ENCODE results near the gene IL17RB.
A peak's percentile ranks its signal among the peaks of the same experiment; 100 is the strongest.

IL17RB gene, protein sequence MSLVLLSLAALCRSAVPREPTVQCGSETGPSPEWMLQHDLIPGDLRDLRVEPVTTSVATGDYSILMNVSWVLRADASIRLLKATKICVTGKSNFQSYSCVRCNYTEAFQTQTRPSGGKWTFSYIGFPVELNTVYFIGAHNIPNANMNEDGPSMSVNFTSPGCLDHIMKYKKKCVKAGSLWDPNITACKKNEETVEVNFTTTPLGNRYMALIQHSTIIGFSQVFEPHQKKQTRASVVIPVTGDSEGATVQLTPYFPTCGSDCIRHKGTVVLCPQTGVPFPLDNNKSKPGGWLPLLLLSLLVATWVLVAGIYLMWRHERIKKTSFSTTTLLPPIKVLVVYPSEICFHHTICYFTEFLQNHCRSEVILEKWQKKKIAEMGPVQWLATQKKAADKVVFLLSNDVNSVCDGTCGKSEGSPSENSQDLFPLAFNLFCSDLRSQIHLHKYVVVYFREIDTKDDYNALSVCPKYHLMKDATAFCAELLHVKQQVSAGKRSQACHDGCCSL

GRCh38 chr3:53846134-53846850, at the start of gene IL17RB, which contains the start of gene CHDH:
IL17RB (plus strand) TSS chr3:53846568; CDS start chr3:53846589, 21 bp downstream.
CHDH (minus strand) TSS chr3:53846419; CDS start chr3:53824008, 22,411 bp downstream.
- intact Hi-C loops (cut with DNase I) = no loop called here
- peak; percentile 59 to 96 (median 78) for DNase-seq

DNA sequence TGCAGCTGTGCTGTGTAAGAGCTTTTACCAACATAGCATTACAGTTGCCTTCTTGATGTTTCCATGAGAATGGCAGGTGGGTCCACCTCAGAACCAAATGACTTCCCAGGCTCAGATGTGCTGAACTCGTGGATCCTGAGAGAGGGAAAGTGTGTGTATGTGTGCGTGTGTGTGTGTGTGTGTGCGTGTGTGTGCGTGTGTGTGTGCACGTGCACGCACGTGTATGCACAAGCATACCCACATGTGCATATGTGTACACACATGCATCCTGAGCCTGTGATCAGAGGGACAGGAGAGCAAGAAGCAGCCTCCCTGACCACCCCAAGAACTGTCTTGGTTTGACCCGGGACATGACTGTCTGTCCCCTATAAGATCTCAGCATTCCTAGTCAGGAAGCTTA, 48.2 kb upstream of the IL17RB start:
- DNase-seq = peak in 2 of 10 donors; percentile 18 to 31
- intact Hi-C loops (cut with DNase I) = no loop called here

DNA sequence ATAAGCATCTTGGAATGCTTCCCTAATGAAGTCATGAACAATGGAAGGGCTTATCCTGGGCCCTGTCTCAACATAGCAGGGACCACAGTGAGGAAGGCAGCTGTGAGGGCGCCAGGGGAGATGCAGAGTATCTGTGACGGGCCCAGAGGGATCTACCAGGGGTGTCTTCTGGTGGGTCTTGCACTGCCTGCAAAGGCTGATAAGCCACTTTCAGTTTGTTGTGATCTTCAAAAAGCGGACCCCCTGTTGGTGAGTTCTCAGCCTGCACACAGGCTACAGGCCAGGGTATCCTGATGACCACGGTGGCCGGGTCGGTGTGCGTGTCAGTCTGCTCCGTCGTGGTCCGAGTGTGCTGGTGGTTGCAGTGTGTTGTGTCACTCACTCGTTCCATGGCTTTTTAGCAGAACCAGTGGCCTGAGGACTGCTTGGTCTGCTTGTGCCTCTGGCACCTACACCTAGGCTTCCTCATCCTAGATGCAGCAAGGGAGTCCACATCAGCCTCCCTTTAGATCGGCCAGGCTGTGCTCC, 47.0 kb upstream of the IL17RB start:
- intact Hi-C loops (cut with DNase I) = no loop called here
- peak in 2 of 10 donors; percentile 48 to 59 for DNase-seq

DNA sequence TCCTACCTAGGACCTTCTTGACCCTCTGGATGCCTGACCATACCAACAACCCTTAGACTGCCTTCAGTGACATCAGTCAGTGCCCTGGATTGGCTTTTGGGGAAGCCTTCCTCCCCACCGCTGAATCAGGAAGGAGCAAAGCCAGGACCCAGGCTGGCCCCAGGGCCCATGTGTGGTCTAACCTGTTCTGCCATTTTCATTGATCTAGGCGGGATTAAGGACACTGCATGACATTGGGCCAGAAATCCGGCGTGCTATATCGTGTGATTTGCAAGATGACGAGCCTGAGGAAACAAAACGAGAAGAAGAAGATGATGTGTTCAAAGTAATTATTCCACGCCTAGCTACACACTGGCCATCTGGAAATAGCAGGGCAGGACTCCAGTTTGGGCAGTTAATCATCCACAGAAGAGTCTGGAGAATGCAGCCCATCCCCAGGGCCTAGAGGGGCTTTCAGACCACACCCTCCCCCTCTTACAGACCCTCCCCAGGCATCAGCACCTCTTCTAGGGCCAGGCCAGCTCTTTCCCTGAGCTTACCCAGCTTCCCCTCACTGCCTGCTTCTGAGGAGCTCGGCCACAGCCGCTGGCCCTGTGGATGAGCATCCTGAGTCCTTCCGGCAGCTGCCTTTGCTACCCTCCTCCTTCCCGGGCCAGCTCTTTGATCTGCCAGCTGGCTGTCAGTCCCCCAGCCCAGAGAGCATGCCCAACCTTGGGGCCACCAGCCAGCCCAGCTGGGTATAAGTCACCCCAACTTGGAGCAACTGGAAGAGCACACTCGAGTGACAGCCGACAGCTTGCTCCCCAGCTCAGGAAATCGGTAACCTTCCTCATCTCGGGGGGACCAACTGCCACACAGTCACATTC, 46.1 kb upstream of the IL17RB start:
- intact Hi-C loops (cut with DNase I) = no loop called here
- peak in 2 of 10 donors; percentile 66 to 77 for DNase-seq

DNA sequence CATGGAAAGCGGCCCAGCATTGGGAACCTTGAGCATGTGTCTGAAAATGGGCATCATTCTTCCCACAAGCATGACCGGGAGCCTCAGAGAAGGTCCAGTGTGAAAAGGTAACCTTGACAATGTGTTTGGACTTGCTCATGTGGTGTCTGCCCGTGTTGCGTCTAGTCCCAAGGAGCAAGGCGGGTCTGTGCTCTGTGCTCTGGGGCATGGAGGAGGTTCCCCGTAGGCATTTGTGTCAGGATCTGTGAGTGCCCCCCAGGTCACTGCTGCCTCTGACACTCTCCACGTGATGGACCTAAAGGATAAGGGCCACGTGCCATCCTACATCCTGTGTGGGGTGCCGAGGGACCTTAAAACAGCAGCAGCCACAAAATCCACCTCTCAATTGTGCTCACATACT, 45.0 kb upstream of the IL17RB start:
- peak in 2 of 10 donors; percentile 56 to 68 for DNase-seq
- intact Hi-C loops (cut with DNase I) = no loop called here

DNA sequence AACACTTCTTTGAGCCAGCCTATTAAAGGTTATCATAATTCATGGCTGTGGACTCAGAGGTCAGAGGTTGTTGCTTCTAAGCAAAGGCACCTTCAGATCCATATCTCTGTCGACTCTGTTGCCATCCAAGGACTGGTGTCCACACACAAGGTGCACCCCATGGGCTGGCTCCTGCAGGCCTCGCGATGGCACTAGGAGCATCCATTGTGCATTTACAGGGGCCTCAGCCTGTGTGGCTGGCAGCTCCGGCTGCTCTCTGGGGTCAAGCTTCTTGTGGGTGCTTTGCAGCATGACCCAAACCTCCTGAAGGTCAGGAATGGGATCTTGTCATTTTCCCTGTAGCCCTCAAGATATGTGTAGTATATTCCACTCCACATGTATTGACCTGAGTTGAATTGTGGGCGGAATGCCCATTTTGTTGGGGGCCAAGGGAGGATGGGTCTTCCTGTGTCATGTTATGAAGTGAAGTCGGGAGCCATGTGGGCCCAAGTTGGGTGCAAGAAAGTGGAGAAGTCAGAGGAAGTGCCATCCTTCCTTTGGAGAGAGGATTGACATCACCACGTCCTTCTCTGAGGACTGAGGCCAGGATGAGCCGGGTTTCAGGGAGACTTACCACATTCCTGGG, 44.0 kb upstream of the IL17RB start:
- DNase-seq = peak in 3 of 10 donors; percentile 41 to 68 (median 48)
- intact Hi-C loops (cut with DNase I) = no loop called here

GRCh38 chr3:53803124-53803815, 43.1 kb upstream of the IL17RB start:
- intact Hi-C loops (cut with DNase I) = no loop called here

DNA sequence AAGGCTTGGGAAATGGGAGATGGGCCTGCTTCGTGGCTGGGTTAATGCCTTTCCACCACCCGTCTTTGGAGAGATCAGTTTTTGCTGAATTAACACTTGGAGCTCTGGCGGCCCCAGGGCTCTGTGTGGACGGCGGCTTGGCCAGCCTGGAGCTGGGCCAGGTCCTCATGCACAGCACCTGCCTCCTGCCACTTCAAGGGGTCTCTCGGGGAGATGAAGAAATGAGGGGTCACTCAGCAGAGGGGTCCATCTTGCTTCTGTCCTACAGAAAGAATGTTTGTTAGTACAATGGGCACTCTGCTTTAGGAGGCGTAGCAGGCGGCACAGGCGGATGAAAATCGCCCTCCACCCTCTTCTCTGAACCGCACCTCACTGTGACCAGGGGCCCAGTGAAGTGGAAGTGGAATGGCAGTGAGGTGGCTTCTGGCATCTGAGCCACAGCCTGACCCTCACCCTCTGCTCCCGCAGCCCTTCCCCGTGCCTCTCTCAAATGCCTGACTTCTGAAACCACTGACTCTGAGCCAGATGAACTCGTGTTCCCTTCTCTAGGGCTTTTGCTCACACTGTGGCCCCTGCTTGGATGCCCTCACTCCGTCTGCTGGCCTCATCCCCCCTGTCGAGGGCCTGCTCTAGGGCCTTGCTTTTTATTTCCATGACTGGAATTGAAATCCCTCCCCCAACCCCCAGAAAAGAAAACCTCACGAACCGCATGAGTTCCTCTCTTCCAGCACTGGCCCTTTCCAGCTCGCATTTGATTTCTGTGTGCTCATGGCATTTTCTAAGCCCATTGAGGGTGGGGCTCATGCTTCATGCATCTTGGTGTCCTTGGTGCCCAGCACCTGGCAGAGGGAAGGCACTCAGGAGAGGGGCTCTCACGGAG, 42.3 kb upstream of the IL17RB start:
- DNase-seq = peak in 2 of 10 donors; percentile 54 to 61
- intact Hi-C loops (cut with DNase I) = no loop called here

More at GRCh38 chr3:53803124-53803815, 43.1 kb upstream of the IL17RB start:
- peak in 2 of 10 donors; percentile 52 to 55 for DNase-seq

DNA sequence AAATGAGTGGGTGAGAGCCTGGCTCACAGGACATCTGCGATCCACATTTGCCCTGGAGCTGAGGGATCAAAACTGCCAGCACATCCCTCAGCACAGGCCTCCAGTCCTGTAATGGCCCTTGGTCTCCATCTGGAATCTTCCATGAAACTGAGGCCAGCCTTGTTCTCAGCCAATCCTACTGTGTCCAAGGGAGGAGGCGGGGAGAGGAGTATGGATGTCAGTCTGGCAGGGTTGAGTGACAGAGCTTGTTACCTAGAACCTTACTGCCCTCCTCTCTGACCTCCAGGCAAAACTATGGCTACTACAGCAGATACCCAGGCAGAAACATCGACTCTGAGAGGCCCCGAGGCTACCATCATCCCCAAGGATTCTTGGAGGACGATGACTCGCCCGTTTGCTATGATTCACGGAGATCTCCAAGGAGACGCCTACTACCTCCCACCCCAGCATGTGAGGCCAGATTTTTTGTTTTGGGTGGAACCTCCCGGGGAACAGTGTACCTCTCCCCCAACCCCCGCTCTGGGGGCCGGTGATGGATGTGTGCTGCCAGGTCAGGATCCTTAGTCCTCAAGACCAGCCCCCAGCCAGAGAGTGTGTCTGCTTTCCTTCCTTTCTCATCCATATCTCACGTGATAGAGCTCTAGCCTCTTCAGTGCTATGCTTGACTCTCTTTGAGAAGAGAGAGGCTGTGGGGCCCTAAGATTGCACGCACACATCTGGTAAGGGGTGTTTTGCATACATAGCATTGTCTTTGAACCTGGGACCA, 41.5 kb upstream of the IL17RB start:
- DNase-seq = peak in 4 of 10 donors; percentile 37 to 83 (median 81)
- intact Hi-C loops (cut with DNase I) = no loop called here

- peak in 2 of 10 donors; percentile 51 to 80 for DNase-seq
- intact Hi-C loops (cut with DNase I) = no loop called here
Measured at GRCh38 chr3:53805463-53806159, 40.8 kb upstream of the IL17RB start.

DNA sequence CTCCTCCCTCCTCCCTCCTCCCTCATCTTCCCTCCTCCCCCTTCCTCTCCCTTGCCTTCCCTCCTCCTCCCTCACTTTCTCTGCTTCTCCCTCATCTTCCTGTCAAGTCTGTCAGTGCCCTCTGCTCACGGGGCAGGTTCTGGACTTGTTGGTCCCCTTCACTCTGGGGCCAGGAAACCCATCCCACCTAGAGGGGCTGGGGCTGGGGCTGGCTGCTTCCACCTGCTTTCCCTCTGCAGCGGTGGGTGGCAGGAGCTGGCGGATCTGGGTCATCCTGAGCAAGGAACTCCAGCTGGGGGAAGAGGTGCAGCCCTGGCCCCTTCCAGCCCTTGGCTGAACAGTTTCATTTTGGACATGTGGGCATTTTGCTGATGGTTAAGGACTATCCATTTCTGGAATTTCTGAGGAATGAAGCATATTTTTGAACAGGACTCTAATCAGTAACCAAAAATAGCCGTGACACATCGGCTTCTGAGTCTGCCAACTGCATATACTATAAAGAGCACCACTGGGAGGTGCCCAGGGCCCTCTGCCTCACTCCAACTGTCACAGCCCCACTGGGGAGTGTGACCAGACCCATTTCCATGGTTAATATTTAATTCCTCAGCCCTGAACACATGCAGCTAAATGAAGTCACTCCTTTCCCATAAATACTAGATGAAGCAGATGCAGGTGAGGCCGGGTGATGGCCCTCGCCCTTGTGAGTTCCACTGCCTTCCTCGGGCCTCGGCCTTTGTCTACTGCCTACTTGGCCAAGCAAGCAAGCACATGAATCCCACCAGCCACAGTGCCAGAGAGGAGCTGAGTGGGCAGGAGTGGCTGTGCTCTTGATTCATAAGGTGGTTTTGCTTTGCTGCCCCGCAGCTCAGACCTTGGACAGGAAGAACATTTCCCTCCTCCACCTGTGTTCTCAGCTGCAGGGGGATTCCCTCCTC, 39.9 kb upstream of the IL17RB start:
- peak in 5 of 10 donors; percentile 41 to 90 (median 86) for DNase-seq
- intact Hi-C loops (cut with DNase I) = no loop called here

DNA sequence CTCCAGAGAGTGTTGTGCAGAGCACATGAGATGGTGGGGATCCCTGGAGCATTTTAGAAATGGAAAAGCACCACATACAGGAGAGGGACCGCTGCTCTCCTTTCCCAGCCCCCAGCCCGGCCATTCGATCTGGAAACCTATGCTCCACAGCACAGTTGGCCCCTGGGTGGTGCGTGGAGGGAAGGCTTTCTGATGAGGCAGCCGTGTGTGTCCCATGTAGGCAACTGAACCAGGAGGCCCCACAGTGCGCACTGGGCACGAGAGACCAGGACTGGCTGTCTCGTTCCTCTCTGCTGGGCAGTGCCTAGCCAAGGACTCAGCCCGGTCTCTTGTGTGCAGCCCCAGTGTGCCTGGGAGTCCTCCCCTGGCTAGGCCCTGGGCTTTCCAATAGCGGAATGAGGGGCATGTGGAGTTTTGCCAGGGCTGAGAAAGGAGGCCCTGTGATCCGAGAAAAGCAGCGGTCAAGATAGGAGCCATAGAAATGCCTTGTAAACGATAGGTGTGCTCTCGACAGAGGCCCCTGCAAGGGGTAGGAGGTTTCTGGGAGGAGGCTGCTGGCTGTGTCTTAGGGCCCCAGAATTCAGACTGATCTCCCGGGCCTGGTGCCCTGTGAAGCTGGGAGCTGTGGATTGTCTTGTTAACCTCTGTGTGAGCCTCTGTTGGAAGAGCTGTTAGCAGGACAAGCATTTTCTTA, 39.1 kb upstream of the IL17RB start:
- intact Hi-C loops (cut with DNase I) = no loop called here
- DNase-seq = peak in 2 of 10 donors; percentile 81

GRCh38 chr3:53808496-53808895, 37.9 kb upstream of the IL17RB start:
- DNase-seq = peak in 2 of 10 donors; percentile 41 to 55
- intact Hi-C loops (cut with DNase I) = no loop called here

DNA sequence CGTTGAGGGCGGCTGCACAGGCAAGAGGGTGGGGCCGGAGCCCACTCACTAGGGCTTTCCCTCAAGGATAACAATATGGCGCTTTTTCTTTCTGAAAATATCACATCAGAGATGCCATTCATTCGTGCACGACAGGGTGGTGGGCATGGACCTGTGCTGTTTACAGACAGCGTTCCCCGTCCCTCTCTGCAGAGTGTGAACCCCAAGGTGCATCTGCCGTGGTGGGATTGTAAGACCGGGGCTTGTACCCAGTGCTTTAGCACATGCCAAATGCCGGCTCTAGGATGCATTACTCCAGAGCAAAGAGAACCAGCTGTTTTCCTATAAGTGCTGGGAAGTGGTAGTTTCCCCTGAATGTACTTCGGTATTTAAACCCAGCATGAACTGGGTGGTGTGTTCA, 37.1 kb upstream of the IL17RB start:
- DNase-seq = peak in 1 of 10 donors; percentile 51
- intact Hi-C loops (cut with DNase I) = no loop called here
